Measurements from ENCODE around the gene PRPF19.

Gene PRPF19

GRCh38 chr11:60934790-60935605 is 28.6 kb upstream of the PRPF19 start:
- H3K36me3 ChIP-seq (ENCODE audit: insufficient read depth, low read length) = no peaks in the 10 kb centered on the region
- no peak overlapping the region for H3K4me3 ChIP-seq (ENCODE audit: low read length, poor library complexity, severe bottlenecking)
- no peaks in the 10 kb centered on the region for H3K4me1 ChIP-seq (ENCODE audit: insufficient read depth, low read length, poor library complexity, severe bottlenecking)
- no peaks in the 10 kb centered on the region for H4K20me1 ChIP-seq (ENCODE audit: insufficient read depth, low read length, poor library complexity, severe bottlenecking)
- no peak overlapping the region for H3K4me2 ChIP-seq (ENCODE audit: low read depth, low read length, poor library complexity, severe bottlenecking)
- H3K27me3 ChIP-seq (ENCODE audit: insufficient read depth, low read length, poor library complexity, severe bottlenecking) = no peaks in the 10 kb centered on the region
- H3K9me3 ChIP-seq (ENCODE audit: insufficient read depth, low read depth, low read length) = no peaks in the 10 kb centered on the region
- H3F3A ChIP-seq (ENCODE audit: low read depth) = no peaks in the 10 kb centered on the region
- H3K79me2 ChIP-seq (ENCODE audit: insufficient read depth, low read length) = no peaks in the 10 kb centered on the region
- H2AFZ ChIP-seq (ENCODE audit: low read length) = no peak overlapping the region
- no peak overlapping the region for H3K9ac ChIP-seq (ENCODE audit: low read depth, low read length, poor library complexity, severe bottlenecking)
- no peaks in the 10 kb centered on the region for H3K9me2 ChIP-seq (replicated peaks; ENCODE audit: low read depth, low read length)
- TF ChIP-seq CTCF (conservative IDR thresholded peaks at IDR 0.05; ENCODE audit: low read length) = no peak
- no peak for TF ChIP-seq EZH2phosphoT487 (IDR thresholded peaks at IDR 0.05; ENCODE audit: borderline replicate concordance)

- H3K9ac ChIP-seq (ENCODE audit: low read depth, low read length, poor library complexity, severe bottlenecking) = no peak overlapping the region
- no peaks in the 10 kb centered on the region for H4K20me1 ChIP-seq (ENCODE audit: insufficient read depth, low read length, poor library complexity, severe bottlenecking)
- no peak overlapping the region for H3K4me3 ChIP-seq (ENCODE audit: low read length, poor library complexity, severe bottlenecking)
- H3K4me2 ChIP-seq (ENCODE audit: low read depth, low read length, poor library complexity, severe bottlenecking) = no peak overlapping the region
- H2AFZ ChIP-seq (ENCODE audit: low read length) = no peak overlapping the region
- H3K9me2 ChIP-seq (replicated peaks; ENCODE audit: low read depth, low read length) = no peaks in the 10 kb centered on the region
- H3K9me3 ChIP-seq (ENCODE audit: insufficient read depth, low read depth, low read length) = no peaks in the 10 kb centered on the region
- H3K36me3 ChIP-seq (ENCODE audit: insufficient read depth, low read length) = no peaks in the 10 kb centered on the region
- no peaks in the 10 kb centered on the region for H3K27me3 ChIP-seq (ENCODE audit: insufficient read depth, low read length, poor library complexity, severe bottlenecking)
- no peak for TF ChIP-seq CTCF (conservative IDR thresholded peaks at IDR 0.05; ENCODE audit: low read length)
- no peak for TF ChIP-seq EZH2phosphoT487 (IDR thresholded peaks at IDR 0.05; ENCODE audit: borderline replicate concordance)
- H3K4me1 ChIP-seq (ENCODE audit: insufficient read depth, low read length, poor library complexity, severe bottlenecking) = no peaks in the 10 kb centered on the region
- no peaks in the 10 kb centered on the region for H3K79me2 ChIP-seq (ENCODE audit: insufficient read depth, low read length)
- H3F3A ChIP-seq (ENCODE audit: low read depth) = no peaks in the 10 kb centered on the region
These were observed 27.9 kb upstream of the PRPF19 start for GRCh38 chr11:60934124-60934789.

- TF ChIP-seq EZH2phosphoT487 (IDR thresholded peaks at IDR 0.05; ENCODE audit: borderline replicate concordance) (no peak), CTCF (conservative IDR thresholded peaks at IDR 0.05; ENCODE audit: low read length) (no peak)
- no peak overlapping the region for H3K9ac ChIP-seq (ENCODE audit: low read depth, low read length, poor library complexity, severe bottlenecking)
- H3K9me2 ChIP-seq (replicated peaks; ENCODE audit: low read depth, low read length) = no peaks in the 10 kb centered on the region
- H3K79me2 ChIP-seq (ENCODE audit: insufficient read depth, low read length) = no peaks in the 10 kb centered on the region
- H3F3A ChIP-seq (ENCODE audit: low read depth) = no peaks in the 10 kb centered on the region
- H2AFZ ChIP-seq (ENCODE audit: low read length) = no peak overlapping the region
- no peak overlapping the region for H3K4me3 ChIP-seq (ENCODE audit: low read length, poor library complexity, severe bottlenecking)
- H3K9me3 ChIP-seq (ENCODE audit: insufficient read depth, low read depth, low read length) = no peaks in the 10 kb centered on the region
- H3K27me3 ChIP-seq (ENCODE audit: insufficient read depth, low read length, poor library complexity, severe bottlenecking) = no peaks in the 10 kb centered on the region
- H3K4me2 ChIP-seq (ENCODE audit: low read depth, low read length, poor library complexity, severe bottlenecking) = no peak overlapping the region
- H3K4me1 ChIP-seq (ENCODE audit: insufficient read depth, low read length, poor library complexity, severe bottlenecking) = no peaks in the 10 kb centered on the region
- H4K20me1 ChIP-seq (ENCODE audit: insufficient read depth, low read length, poor library complexity, severe bottlenecking) = no peaks in the 10 kb centered on the region
- no peaks in the 10 kb centered on the region for H3K36me3 ChIP-seq (ENCODE audit: insufficient read depth, low read length)
These were observed 27.2 kb upstream of the PRPF19 start for GRCh38 chr11:60933416-60934123.
